ENCODE results near the gene MAP3K9.

MAP3K9 gene

GRCh38 chr14:70838076-70838475 is 28.8 kb upstream of the MAP3K9 start:
- Histone ChIP-seq H3K4me2 (ENCODE audit: low read length) (no peak overlapping the region), H3K27me3 (ENCODE audit: control insufficient read depth, insufficient read depth, low read length) (no peaks in the 10 kb centered on the region), H3K4me1 (no peaks in the 10 kb centered on the region), H3K79me2 (no peaks in the 10 kb centered on the region), H3K9me3 (ENCODE audit: control insufficient read depth, low read length) (no peaks in the 10 kb centered on the region), H3K27ac (no peak overlapping the region), H3K36me3 (ENCODE audit: control insufficient read depth, insufficient read depth, low read length) (no peaks in the 10 kb centered on the region), H3K9ac (no peak overlapping the region), H3K4me3 (ENCODE audit: low read depth, low read length) (no peak overlapping the region), H2AFZ (no peak overlapping the region)
- no peak for TF ChIP-seq CTCF (IDR thresholded peaks at IDR 0.05)

GRCh38 chr14:70836946-70837345 is 27.6 kb upstream of the MAP3K9 start:
- no peaks in the 10 kb centered on the region for H3K79me2 ChIP-seq
- H3K36me3 ChIP-seq (ENCODE audit: control insufficient read depth, insufficient read depth, low read length): no peaks in the 10 kb centered on the region
- no peaks in the 10 kb centered on the region for H3K4me1 ChIP-seq
- no peak overlapping the region for H3K4me3 ChIP-seq (ENCODE audit: low read depth, low read length)
- H3K4me2 ChIP-seq (ENCODE audit: low read length): no peak overlapping the region
- no peak for TF ChIP-seq CTCF (IDR thresholded peaks at IDR 0.05)
- no peak overlapping the region for H3K9ac ChIP-seq
- no peak overlapping the region for H2AFZ ChIP-seq
- no peaks in the 10 kb centered on the region for H3K27me3 ChIP-seq (ENCODE audit: control insufficient read depth, insufficient read depth, low read length)
- H3K27ac ChIP-seq: no peak overlapping the region
- H3K9me3 ChIP-seq (ENCODE audit: control insufficient read depth, low read length): no peaks in the 10 kb centered on the region

DNA sequence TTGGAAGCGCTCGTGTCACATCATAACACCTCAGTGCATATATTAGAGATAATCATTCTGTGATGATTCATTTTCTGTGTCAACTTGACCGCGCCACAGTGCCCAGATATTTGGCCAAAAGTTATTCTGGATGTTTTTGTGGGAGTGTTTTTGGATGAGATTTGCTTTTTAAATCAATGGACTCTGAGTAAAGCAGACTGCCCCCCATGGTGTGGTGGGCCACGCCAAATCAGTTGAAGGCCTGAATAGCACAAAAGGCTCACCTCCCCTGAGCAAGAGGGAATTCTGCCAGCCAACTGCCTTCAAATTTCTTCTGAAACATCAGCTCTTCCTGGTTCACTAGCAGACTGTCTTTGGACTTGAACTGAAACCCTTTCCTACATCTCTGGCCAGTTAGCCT is 24.6 kb upstream of the MAP3K9 start:
- H3K27ac ChIP-seq: no peak overlapping the region
- no peaks in the 10 kb centered on the region for H3K4me1 ChIP-seq
- no peak overlapping the region for H2AFZ ChIP-seq
- H3K27me3 ChIP-seq (ENCODE audit: control insufficient read depth, insufficient read depth, low read length): no peaks in the 10 kb centered on the region
- H3K79me2 ChIP-seq: no peaks in the 10 kb centered on the region
- TF ChIP-seq CTCF (IDR thresholded peaks at IDR 0.05): no peak
- no peak overlapping the region for H3K4me2 ChIP-seq (ENCODE audit: low read length)
- no peak overlapping the region for H3K9ac ChIP-seq
- H3K36me3 ChIP-seq (ENCODE audit: control insufficient read depth, insufficient read depth, low read length): no peaks in the 10 kb centered on the region
- H3K9me3 ChIP-seq (ENCODE audit: control insufficient read depth, low read length): no peaks in the 10 kb centered on the region
- H3K4me3 ChIP-seq (ENCODE audit: low read depth, low read length): no peak overlapping the region

- TF ChIP-seq CTCF (IDR thresholded peaks at IDR 0.05): no peak
- Histone ChIP-seq H3K27ac (no peak overlapping the region), H3K4me3 (ENCODE audit: low read depth, low read length) (no peak overlapping the region), H3K79me2 (no peaks in the 10 kb centered on the region), H3K27me3 (ENCODE audit: control insufficient read depth, insufficient read depth, low read length) (no peaks in the 10 kb centered on the region), H3K4me2 (ENCODE audit: low read length) (no peak overlapping the region), H3K9me3 (ENCODE audit: control insufficient read depth, low read length) (no peaks in the 10 kb centered on the region), H3K4me1 (no peaks in the 10 kb centered on the region), H3K36me3 (ENCODE audit: control insufficient read depth, insufficient read depth, low read length) (no peaks in the 10 kb centered on the region), H3K9ac (no peak overlapping the region), H2AFZ (no peak overlapping the region)
Measured at GRCh38 chr14:70832561-70833305, 23.4 kb upstream of the MAP3K9 start.

All from parathyroid adenoma (tissue), 2 donors.